ENCODE data around the gene SNX25. TPM values are rescaled to one million over a fixed set of nuclear protein-coding genes. Genes with fewer than 3 reads are reported as not detected.

Gene SNX25
- total RNA-seq, 2 donors from 2014 or later: 21.4 to 26.0 TPM

GRCh38 chr4:185265942-185266341, 56.5 kb downstream of the SNX25 start:
- H3K4me3 ChIP-seq (ENCODE audit: low read length): no peak overlapping the region
- 57 to 68% methylated on average over 1 of the region's 1 CpG for WGBS, 2 experiments (ENCODE audit: insufficient coverage in 1 of 2, insufficient read length in 1 of 2)
- H3K4me3 Mint-ChIP-seq: no peak overlapping the region
- DNase-seq: no peak
- peaks cover 28% of the 10 kb centered on the region for H3K4me1 Mint-ChIP-seq
- H3K27me3 ChIP-seq (ENCODE audit: control insufficient read depth, insufficient read depth, low read length, poor library complexity, severe bottlenecking): no peaks in the 10 kb centered on the region
- H3K27ac Mint-ChIP-seq: no peak overlapping the region
- H3K36me3 ChIP-seq (ENCODE audit: control insufficient read depth, insufficient read depth, low read length): peaks cover 28% of the 10 kb centered on the region
- H3K36me3 Mint-ChIP-seq (ENCODE audit: low read depth): peaks cover 20% of the 10 kb centered on the region
- TF ChIP-seq CTCF (conservative IDR thresholded peaks at IDR 0.05): no peak
- H3K27ac ChIP-seq (ENCODE audit: low read depth, low read length): no peak overlapping the region
- H3K9me3 Mint-ChIP-seq: no peaks in the 10 kb centered on the region
- no peaks in the 10 kb centered on the region for H3K9me3 ChIP-seq (ENCODE audit: control insufficient read depth, low read length)
- H3K9ac ChIP-seq (ENCODE audit: extremely low read depth, low read length, poor library complexity, severe bottlenecking): no peak overlapping the region
- no peaks in the 10 kb centered on the region for H3K4me1 ChIP-seq (ENCODE audit: control insufficient read depth, insufficient read depth, low read length)
- no peaks in the 10 kb centered on the region for H3K27me3 Mint-ChIP-seq (ENCODE audit: insufficient read depth)

GRCh38 chr4:185269286-185269685, 59.9 kb downstream of the SNX25 start:
- Mint-ChIP-seq H3K4me3 (no peak overlapping the region), H3K36me3 (ENCODE audit: low read depth) (peaks cover 17% of the 10 kb centered on the region), H3K27me3 (ENCODE audit: insufficient read depth) (no peaks in the 10 kb centered on the region), H3K4me1 (peaks cover 32% of the 10 kb centered on the region), H3K27ac (no peak overlapping the region), H3K9me3 (no peaks in the 10 kb centered on the region)
- Histone ChIP-seq H3K36me3 (ENCODE audit: control insufficient read depth, insufficient read depth, low read length) (peaks cover 17% of the 10 kb centered on the region), H3K27ac (ENCODE audit: low read depth, low read length) (no peak overlapping the region), H3K4me3 (ENCODE audit: low read length) (no peak overlapping the region), H3K27me3 (ENCODE audit: control insufficient read depth, insufficient read depth, low read length, poor library complexity, severe bottlenecking) (no peaks in the 10 kb centered on the region), H3K4me1 (ENCODE audit: control insufficient read depth, insufficient read depth, low read length) (no peaks in the 10 kb centered on the region), H3K9ac (ENCODE audit: extremely low read depth, low read length, poor library complexity, severe bottlenecking) (no peak overlapping the region), H3K9me3 (ENCODE audit: control insufficient read depth, low read length) (no peaks in the 10 kb centered on the region)
- no peak for DNase-seq
- 90 to 93% methylated on average over 4 of the region's 4 CpGs for WGBS, 2 experiments (ENCODE audit: insufficient coverage in 1 of 2, insufficient read length in 1 of 2)
- TF ChIP-seq CTCF (conservative IDR thresholded peaks at IDR 0.05): no peak

- 93 to 98% methylated on average over 5 of the region's 5 CpGs for WGBS, 2 experiments (ENCODE audit: insufficient coverage in 1 of 2, insufficient read length in 1 of 2)
- Mint-ChIP-seq H3K27ac (peak overlapping the region; percentile 58), H3K4me3 (no peak overlapping the region), H3K9me3 (no peaks in the 10 kb centered on the region), H3K36me3 (ENCODE audit: low read depth) (peaks cover 13% of the 10 kb centered on the region), H3K27me3 (ENCODE audit: insufficient read depth) (no peaks in the 10 kb centered on the region), H3K4me1 (peaks cover 32% of the 10 kb centered on the region)
- H3K9me3 ChIP-seq (ENCODE audit: control insufficient read depth, low read length): no peaks in the 10 kb centered on the region
- no peaks in the 10 kb centered on the region for H3K4me1 ChIP-seq (ENCODE audit: control insufficient read depth, insufficient read depth, low read length)
- H3K4me3 ChIP-seq (ENCODE audit: low read length): no peak overlapping the region
- no peak overlapping the region for H3K9ac ChIP-seq (ENCODE audit: extremely low read depth, low read length, poor library complexity, severe bottlenecking)
- peaks cover 14% of the 10 kb centered on the region for H3K36me3 ChIP-seq (ENCODE audit: control insufficient read depth, insufficient read depth, low read length)
- no peak for DNase-seq
- TF ChIP-seq CTCF (conservative IDR thresholded peaks at IDR 0.05): no peak
- no peak overlapping the region for H3K27ac ChIP-seq (ENCODE audit: low read depth, low read length)
- H3K27me3 ChIP-seq (ENCODE audit: control insufficient read depth, insufficient read depth, low read length, poor library complexity, severe bottlenecking): no peaks in the 10 kb centered on the region
Observed at GRCh38 chr4:185270037-185270436, 60.6 kb downstream of the SNX25 start.
